ENCODE results near the gene KCNV2.

DNA sequence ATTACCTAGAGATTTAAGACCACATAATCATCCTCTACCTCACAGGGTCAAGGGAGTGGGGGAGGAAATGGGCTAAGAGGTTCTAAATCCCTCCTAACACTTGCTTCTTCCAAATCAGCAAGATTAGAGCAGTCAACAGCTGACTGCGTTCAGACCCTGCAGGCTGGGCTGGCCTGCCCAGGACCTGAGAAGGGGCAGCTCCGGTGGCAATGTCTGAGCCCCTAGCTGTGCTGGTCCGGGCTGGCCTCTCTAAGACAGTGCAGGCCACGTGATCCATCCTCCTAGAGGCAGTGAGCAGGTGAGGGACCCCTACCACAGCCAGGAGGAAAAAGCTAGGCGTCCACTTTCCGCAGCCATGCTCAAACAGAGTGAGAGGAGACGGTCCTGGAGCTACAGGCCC, at the start of gene KCNV2:
- TF ChIP-seq, protein P1, sequence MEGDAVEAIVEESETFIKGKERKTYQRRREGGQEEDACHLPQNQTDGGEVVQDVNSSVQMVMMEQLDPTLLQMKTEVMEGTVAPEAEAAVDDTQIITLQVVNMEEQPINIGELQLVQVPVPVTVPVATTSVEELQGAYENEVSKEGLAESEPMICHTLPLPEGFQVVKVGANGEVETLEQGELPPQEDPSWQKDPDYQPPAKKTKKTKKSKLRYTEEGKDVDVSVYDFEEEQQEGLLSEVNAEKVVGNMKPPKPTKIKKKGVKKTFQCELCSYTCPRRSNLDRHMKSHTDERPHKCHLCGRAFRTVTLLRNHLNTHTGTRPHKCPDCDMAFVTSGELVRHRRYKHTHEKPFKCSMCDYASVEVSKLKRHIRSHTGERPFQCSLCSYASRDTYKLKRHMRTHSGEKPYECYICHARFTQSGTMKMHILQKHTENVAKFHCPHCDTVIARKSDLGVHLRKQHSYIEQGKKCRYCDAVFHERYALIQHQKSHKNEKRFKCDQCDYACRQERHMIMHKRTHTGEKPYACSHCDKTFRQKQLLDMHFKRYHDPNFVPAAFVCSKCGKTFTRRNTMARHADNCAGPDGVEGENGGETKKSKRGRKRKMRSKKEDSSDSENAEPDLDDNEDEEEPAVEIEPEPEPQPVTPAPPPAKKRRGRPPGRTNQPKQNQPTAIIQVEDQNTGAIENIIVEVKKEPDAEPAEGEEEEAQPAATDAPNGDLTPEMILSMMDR (IDR thresholded peaks at IDR 0.05), result no peak
- TF ChIP-seq POLR2A (IDR thresholded peaks at IDR 0.05), result no peak
